H1 (cell line): ENCODE data around the gene BLOC1S1. TPM values are rescaled to one million over a fixed set of nuclear protein-coding genes. Genes with fewer than 3 reads are reported as not detected.

Experiments
- CBX5 ChIP-seq: fragments of 300-800, 300-1000 bp; sonication (generic); IDR thresholded peaks from 2 replicates; pipeline ENCODE4 v1.7.1; 2016; ENCODE audit warnings: antibody characterized with exemption, low read length, low read depth
- CHD7 ChIP-seq: fragments of 300-600 bp; sonication (generic); IDR thresholded peaks from 2 replicates; pipeline ENCODE4 v1.7.1; 2012; ENCODE audit warnings: low read length, moderate library complexity, mild to moderate bottlenecking, inconsistent platforms; ENCODE audit not compliant: insufficient replicate concordance
- CTCF ChIP-seq, 3 experiments: IDR thresholded peaks; 1 replicate in 2 of 3; 2 replicates in 1 of 3; pipeline versions ENCODE4 v1.5.1 to v1.6.1; 2011; ENCODE audit warnings: low read length in 3 of 3, mild to moderate bottlenecking in 3 of 3, inconsistent platforms in 2 of 3, low read depth in 1 of 3, moderate library complexity in 1 of 3; ENCODE audit not compliant: insufficient read depth in 1 of 3; ENCODE audit errors: control extremely low read depth in 1 of 3
- POLR2A ChIP-seq, 2 experiments: IDR thresholded peaks; 1 replicate in 1 of 2; 2 replicates in 1 of 2; pipeline ENCODE4 v1.6.1; 2011; ENCODE audit warnings: low read depth in 2 of 2, low read length in 2 of 2, mild to moderate bottlenecking in 2 of 2; ENCODE audit errors: control extremely low read depth in 1 of 2
- SIX5 ChIP-seq: IDR thresholded peaks from 2 replicates; pipeline ENCODE4 v1.6.1; 2011; ENCODE audit warnings: mild to moderate bottlenecking, low read depth, low read length
- polyA plus RNA-seq, 7 experiments: library from polyadenylated mRNA; depleted of rRNA in 3 of 7; stranded (reverse) in 5 of 7; unstranded in 2 of 7; fragments of >200 nt in 5 of 7; fragments of 200-250 nt in 2 of 7; gene quantifications; 1 replicate in 5 of 7; 2 replicates in 1 of 7; 4 replicates in 1 of 7; pipeline versions ENCODE4 v1.2.1 to v1.2.3, GENCODE V29; 2011 to 2013; ENCODE audit warnings: missing spikeins in 2 of 7, mixed read lengths in 2 of 7
- total RNA-seq: library from RNA; stranded (reverse); fragmentation: NEBNext Ultra II Directional; extraction: Animal tissue kit (Norgen Biotek cat#: 25700); gene quantifications from 2 replicates; pipeline ENCODE4 v1.2.1, GENCODE V29; 2021

Gene BLOC1S1
- total and polyA plus RNA-seq, 2 of the 8 experiments (the other 6 are each of a cell fraction or from before 2014, with no cell fraction given) = 91.1 to 185 TPM

GRCh38 chr12:55703288-55703687 is 12.6 kb upstream of the BLOC1S1 start (continued):
- TF ChIP-seq CHD7 (no peak), SIX5 (no peak), CBX5 (no peak), CTCF (IDR thresholded peaks at IDR 0.05; ENCODE audit: control extremely low read depth in 1 of 3, insufficient read depth in 1 of 3, low read depth in 1 of 3, low read length in 3 of 3) (no peak), POLR2A (IDR thresholded peaks at IDR 0.05; ENCODE audit: control extremely low read depth in 1 of 2, low read depth in 2 of 2, low read length in 2 of 2) (no peak)
